Activated naive CD4-positive, alpha-beta T cell treated with anti-CD3 and anti-CD28 coated beads, Interleukin-2, amount 10 ng/mL, durations not matched to agents 5 hours and 36 hours (primary cell): ENCODE data around the gene BRK1. TPM values are rescaled to one million over a fixed set of nuclear protein-coding genes. Genes with fewer than 3 reads are reported as not detected.

Source experiments
- total RNA-seq, 2 experiments: library from RNA; stranded (reverse); gene quantifications; one replicate each; pipeline ENCODE4 v1.2.3, GENCODE V29; 2021

Gene BRK1
- total RNA-seq: 100 to 1,000 TPM; 132 to 133 TPM

GRCh38 chr3:10115326-10116137, at the start of gene BRK1:
BRK1 (plus strand) TSS chr3:10115675; CDS start chr3:10115702, 27 bp downstream.

GRCh38 chr3:10108091-10108490, 7.4 kb upstream of the BRK1 start, which contains the start of gene FANCD2OS:
FANCD2OS (minus strand) TSS chr3:10108255; CDS start chr3:10104774, 3,481 bp downstream.

DNA sequence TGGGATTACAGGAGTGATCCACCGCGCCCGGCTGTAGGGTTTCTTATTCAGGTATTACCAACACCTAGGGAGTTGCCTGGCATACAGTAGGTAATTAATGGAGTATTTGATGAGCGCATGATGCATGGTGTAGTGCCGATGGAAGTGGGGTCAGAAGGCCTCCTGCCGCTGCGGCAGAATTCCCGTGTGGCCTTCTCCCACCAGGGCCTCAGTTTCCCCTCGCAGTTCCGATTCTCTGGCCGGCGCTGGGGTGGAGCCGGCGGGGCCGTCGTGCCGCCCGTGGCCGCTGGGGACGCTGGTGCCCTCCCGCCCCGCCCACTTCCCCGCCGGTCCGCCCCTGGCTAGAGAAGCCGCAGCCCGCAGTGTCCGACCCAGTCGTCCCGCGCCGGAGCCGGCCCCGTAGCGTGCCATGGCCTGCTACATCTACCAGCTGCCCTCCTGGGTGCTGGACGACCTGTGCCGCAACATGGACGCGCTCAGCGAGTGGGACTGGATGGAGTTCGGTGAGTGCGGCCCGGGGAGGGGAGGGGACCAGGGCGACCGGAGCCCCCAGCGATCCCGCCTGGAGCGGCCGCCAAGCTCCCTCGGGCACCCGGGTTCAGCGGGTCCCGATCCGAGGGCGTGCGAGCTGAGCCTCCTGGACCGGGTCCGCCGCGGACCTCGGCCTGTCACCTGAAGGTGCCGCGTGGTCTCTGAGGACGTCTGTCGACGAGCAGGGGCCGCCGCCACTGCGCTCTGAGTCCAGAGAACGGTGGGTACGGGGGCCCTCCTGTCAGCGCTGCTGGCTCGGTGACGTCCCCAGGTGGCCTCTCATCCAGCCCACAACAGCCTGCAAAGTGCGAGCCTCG, 49.3 kb downstream of the BRK1 start, which contains the start of gene IRAK2:
Gene IRAK2 (plus strand): TSS at position 374 of the 848 bp plus-strand sequence. CDS start 36 bp downstream, at position 410.

Other genes starting within 250 kb of the BRK1 start
- gene CIDEC, start 235.4 kb upstream of the BRK1 start, total RNA-seq: not detected
- gene JAGN1, start 225.1 kb upstream of the BRK1 start, total RNA-seq: 10 to 100 TPM; 27.7 to 29.0 TPM
- gene IL17RE, start 212.8 kb upstream of the BRK1 start, total RNA-seq: under 1 TPM; 0.39 to 0.45 TPM
- gene IL17RC, start 198.6 kb upstream of the BRK1 start, total RNA-seq: under 1 TPM; 0.29 to 0.40 TPM
- 10 to 100 TPM; 15.2 to 20.0 TPM for gene CRELD1, start 181.8 kb upstream of the BRK1 start, total RNA-seq
- gene PRRT3, start 163.3 kb upstream of the BRK1 start, total RNA-seq: 1 to 10 TPM; 5.4 to 6.1 TPM
- 10 to 100 TPM; 42.2 to 43.9 TPM for gene EMC3, start 128.8 kb upstream of the BRK1 start, total RNA-seq
- gene FANCD2, start 89.2 kb upstream of the BRK1 start, total RNA-seq: 10 to 100 TPM; 44.2 to 48.0 TPM
- not detected for gene FANCD2OS, start 7.4 kb upstream of the BRK1 start, total RNA-seq
- gene VHL, start 26.1 kb downstream of the BRK1 start, total RNA-seq: 10 to 100 TPM; 66.2 to 70.4 TPM
- 1 to 10 TPM; 2.7 to 3.0 TPM for gene IRAK2, start 49.2 kb downstream of the BRK1 start, total RNA-seq
- gene TATDN2, start 132.8 kb downstream of the BRK1 start, total RNA-seq: 10 to 100 TPM; 54.5 to 57.7 TPM
- gene GHRL, start 177.3 kb downstream of the BRK1 start, total RNA-seq: under 1 TPM; 0.36 to 0.53 TPM
- 10 to 100 TPM; 72.6 to 77.0 TPM for gene SEC13, start 205.4 kb downstream of the BRK1 start, total RNA-seq